ENCODE results near the gene MIA2. TPM values are rescaled to one million over a fixed set of nuclear protein-coding genes. Genes with fewer than 3 reads are reported as not detected.
A peak's percentile ranks its signal among the peaks of the same experiment; 100 is the strongest.

MIA2 gene
- total and polyA plus RNA-seq, 4 donors: 39.2 to 106 (median 56.4) TPM

DNA sequence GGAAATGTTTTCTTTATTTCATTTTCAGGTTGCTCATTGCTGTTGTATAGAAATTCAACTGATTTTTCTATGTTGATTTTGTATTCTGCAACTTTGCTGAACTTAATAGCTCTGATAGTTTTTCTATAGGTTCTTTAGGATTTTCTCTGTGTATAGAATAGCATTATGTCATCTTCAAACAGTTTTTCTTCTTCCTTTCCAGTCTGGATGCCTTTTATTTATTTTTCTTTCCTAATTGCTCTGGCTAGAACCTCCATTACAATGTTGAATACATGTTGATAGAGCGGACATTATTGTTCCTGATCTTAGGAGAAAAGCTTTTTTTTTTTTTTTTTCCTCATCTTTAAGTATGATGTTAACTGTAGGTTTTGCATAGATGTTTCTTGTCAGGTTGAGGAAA, 39.2 kb downstream of the MIA2 start (continued):
- TF ChIP-seq REST (IDR thresholded peaks at IDR 0.05): no peak
- TF ChIP-seq, protein P1, sequence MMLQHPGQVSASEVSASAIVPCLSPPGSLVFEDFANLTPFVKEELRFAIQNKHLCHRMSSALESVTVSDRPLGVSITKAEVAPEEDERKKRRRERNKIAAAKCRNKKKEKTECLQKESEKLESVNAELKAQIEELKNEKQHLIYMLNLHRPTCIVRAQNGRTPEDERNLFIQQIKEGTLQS (IDR thresholded peaks at IDR 0.05): no peak

GRCh38 chr14:39275395-39275794, 41.7 kb downstream of the MIA2 start:
- Histone ChIP-seq H3K9ac (ENCODE audit: low read depth in 1 of 2, low read length in 2 of 2) (no peak overlapping the region), H3K36me3 (ENCODE audit: control insufficient read depth in 4 of 4, insufficient read depth in 3 of 4, low read depth in 1 of 4, low read length in 3 of 4) (peaks cover 0 to 17% (median 10%) of the 10 kb centered on the region in 4 donors), H3K4me3 (ENCODE audit: low read depth in 1 of 3, low read length in 3 of 3) (no peak overlapping the region), H3K4me1 (ENCODE audit: control insufficient read depth in 4 of 4, insufficient read depth in 4 of 4, low read length in 3 of 4) (peaks cover 5 to 15% (median 9%) of the 10 kb centered on the region in 4 donors), H3K27ac (ENCODE audit: low read depth in 1 of 2, low read length in 2 of 2) (peak overlapping the region in 1 of 2 donors; percentile 19), H3K9me3 (ENCODE audit: control insufficient read depth in 4 of 4, low read length in 3 of 4) (peaks cover 0 to 4% (median 0%) of the 10 kb centered on the region in 4 donors), H3K27me3 (ENCODE audit: control insufficient read depth in 4 of 4, insufficient read depth in 4 of 4, low read length in 3 of 4) (no peaks in the 10 kb centered on the region)
- no peak for DNase-seq (ENCODE audit: low spot score)
- WGBS: 67% methylated on average over 5 of the region's 5 CpGs
- TF ChIP-seq TAF1 (conservative IDR thresholded peaks at IDR 0.05) (no peak), GABPA (IDR thresholded peaks at IDR 0.05 in 1 of 2, conservative IDR thresholded peaks at IDR 0.05 in 1 of 2) (no peak), HNF4A (conservative IDR thresholded peaks at IDR 0.05) (peak; percentile 9 to 40)

GRCh38 chr14:39276005-39276404, 42.3 kb downstream of the MIA2 start:
- TF ChIP-seq TAF1 (conservative IDR thresholded peaks at IDR 0.05): no peak
- TF ChIP-seq SP1 (IDR thresholded peaks at IDR 0.05): no peak
- no peak for TF ChIP-seq RAD21 (IDR thresholded peaks at IDR 0.05)
- TF ChIP-seq REST (IDR thresholded peaks at IDR 0.05): no peak
- TF ChIP-seq MAX (IDR thresholded peaks at IDR 0.05): no peak
- no peak for TF ChIP-seq HNF4G (IDR thresholded peaks at IDR 0.05)
- TF ChIP-seq FOXA1 (IDR thresholded peaks at IDR 0.05): no peak
- no peak for TF ChIP-seq GABPA (IDR thresholded peaks at IDR 0.05 in 1 of 2, conservative IDR thresholded peaks at IDR 0.05 in 1 of 2)
- TF ChIP-seq, protein P1 (IDR thresholded peaks at IDR 0.05): no peak
- TF ChIP-seq NR2F2 (IDR thresholded peaks at IDR 0.05): no peak
- peaks cover 5 to 15% (median 9%) of the 10 kb centered on the region in 4 donors for H3K4me1 ChIP-seq (ENCODE audit: control insufficient read depth in 4 of 4, insufficient read depth in 4 of 4, low read length in 3 of 4)
- peaks cover 0 to 20% (median 10%) of the 10 kb centered on the region in 4 donors for H3K36me3 ChIP-seq (ENCODE audit: control insufficient read depth in 4 of 4, insufficient read depth in 3 of 4, low read depth in 1 of 4, low read length in 3 of 4)
- WGBS: 91% methylated on average over 1 of the region's 1 CpG
- no peaks in the 10 kb centered on the region for H3K27me3 ChIP-seq (ENCODE audit: control insufficient read depth in 4 of 4, insufficient read depth in 4 of 4, low read length in 3 of 4)
- H3K9ac ChIP-seq (ENCODE audit: low read depth in 1 of 2, low read length in 2 of 2): no peak overlapping the region
- peaks cover 0 to 4% (median 0%) of the 10 kb centered on the region in 4 donors for H3K9me3 ChIP-seq (ENCODE audit: control insufficient read depth in 4 of 4, low read length in 3 of 4)
- no peak for DNase-seq (ENCODE audit: low spot score)
- no peak overlapping the region for H3K4me3 ChIP-seq (ENCODE audit: low read depth in 1 of 3, low read length in 3 of 3)
- no peak overlapping the region for H3K27ac ChIP-seq (ENCODE audit: low read depth in 1 of 2, low read length in 2 of 2)

Data from liver (tissue), 9 donors.